IMR-90 (cell line): Measurements from ENCODE around the gene KCNMA1. TPM values are rescaled to one million over a fixed set of nuclear protein-coding genes. Genes with fewer than 3 reads are reported as not detected.

ENCODE experiments used
- ATAC-seq: fragments of 200-7000 bp; cut with Tn5 transposase; 2 replicates; pipeline ENCODE4 v1.9.1; 2020; ENCODE audit warnings: low read depth, mild to moderate bottlenecking, moderate library complexity
- BruUV-seq: library from RNA; stranded (reverse); fragments of 400-500 nt; replicated peaks from 2 replicates; lab custom pipeline; 2021; lab: Mats Ljungman, UMichigan
- CTCF ChIA-PET: fragments of 300-600 bp; formaldehyde crosslinking; extraction: SDS; loops from one replicate; lab custom pipeline; 2021; ENCODE audit warnings: antibody characterized with exemption; lab: Yijun Ruan, JAX
- POLR2A ChIA-PET: fragments of 300-600 bp; sonication (Branson Sonifier 250); formaldehyde crosslinking; loops from one replicate; lab custom pipeline; 2022; ENCODE audit warnings: antibody characterized with exemption; ENCODE audit not compliant: unreplicated experiment; lab: Charles Lee
- DNase-seq: peaks from one replicate; pipeline ENCODE4 v3.0.0; 2013
- H2AFZ ChIP-seq: replicated peaks from 2 replicates; pipeline ENCODE3; 2013; ENCODE audit warnings: low read length, mild to moderate bottlenecking; ENCODE audit not compliant: poor library complexity
- H2AK5ac ChIP-seq: 2 replicates; pipeline ENCODE4 v1.6.1; 2013; ENCODE audit warnings: low read depth, low read length, inconsistent platforms
- H2AK9ac ChIP-seq: replicated peaks from 2 replicates; pipeline ENCODE3; 2013; ENCODE audit warnings: mild to moderate bottlenecking, low read depth, low read length, moderate library complexity; ENCODE audit not compliant: poor library complexity
- H2BK120ac ChIP-seq: 2 replicates; pipeline ENCODE4 v1.6.1; 2013; ENCODE audit warnings: low read depth, low read length, inconsistent platforms
- H2BK15ac ChIP-seq: 3 replicates; pipeline ENCODE4 v1.6.1; 2013; ENCODE audit warnings: low read depth, low read length, inconsistent platforms
- H2BK20ac ChIP-seq: 2 replicates; pipeline ENCODE4 v1.6.1; 2013; ENCODE audit warnings: low read depth, mild to moderate bottlenecking, inconsistent platforms, low read length, moderate library complexity
- H2BK5ac ChIP-seq: 2 replicates; pipeline ENCODE4 v1.6.1; 2013; ENCODE audit warnings: mild to moderate bottlenecking, low read depth, low read length, inconsistent platforms; ENCODE audit not compliant: poor library complexity, severe bottlenecking
- H3K14ac ChIP-seq: replicated peaks from 2 replicates; pipeline ENCODE4 v1.6.1; 2013; ENCODE audit warnings: low read depth, low read length, inconsistent platforms
- H3K18ac ChIP-seq: 2 replicates; pipeline ENCODE4 v1.6.1; 2013; ENCODE audit warnings: low read depth, low read length, control low read depth
- H3K23ac ChIP-seq: 2 replicates; pipeline ENCODE4 v1.6.1; 2013; ENCODE audit warnings: low read depth, low read length, inconsistent platforms
- H3K27ac ChIP-seq: 2 replicates; pipeline ENCODE4 v1.5.1; 2013; ENCODE audit warnings: mild to moderate bottlenecking, control low read depth, low read length; ENCODE audit not compliant: insufficient read depth
- H3K27me3 ChIP-seq: 2 replicates; pipeline ENCODE4 v1.6.1; 2013; ENCODE audit warnings: low read length; ENCODE audit not compliant: control insufficient read depth, insufficient read depth
- H3K36me3 ChIP-seq: 2 replicates; pipeline ENCODE4 v1.6.1; 2013; ENCODE audit warnings: low read length, mixed read lengths; ENCODE audit not compliant: control insufficient read depth, insufficient read depth
- H3K4ac ChIP-seq: 2 replicates; pipeline ENCODE4 v1.6.1; 2013; ENCODE audit warnings: low read depth, low read length, inconsistent platforms
- H3K4me1 ChIP-seq: 2 replicates; pipeline ENCODE4 v1.6.1; 2013; ENCODE audit warnings: low read length, mixed read lengths; ENCODE audit not compliant: control insufficient read depth, insufficient read depth
- H3K4me2 ChIP-seq: 2 replicates; pipeline ENCODE4 v1.6.1; 2013; ENCODE audit warnings: low read depth, mild to moderate bottlenecking, control low read depth, low read length, moderate library complexity
- H3K4me3 ChIP-seq: 2 replicates; pipeline ENCODE4 v1.5.1; 2013; ENCODE audit warnings: low read depth, mild to moderate bottlenecking, control low read depth, low read length, moderate library complexity; ENCODE audit not compliant: insufficient read depth
- H3K56ac ChIP-seq: 2 replicates; pipeline ENCODE4 v1.6.1; 2013; ENCODE audit warnings: low read length, inconsistent platforms; ENCODE audit not compliant: insufficient read depth; ENCODE audit errors: extremely low read depth
- H3K79me1 ChIP-seq, 2 experiments: 2 replicates each; pipeline ENCODE4 v1.6.1; 2013; ENCODE audit warnings: low read length in 2 of 2, inconsistent platforms in 1 of 2, low read depth in 1 of 2
- H3K9ac ChIP-seq: 2 replicates; pipeline ENCODE4 v1.6.1; 2013; ENCODE audit warnings: low read depth, low read length, control low read depth
- H3K9me1 ChIP-seq: 2 replicates; pipeline ENCODE4 v1.6.1; 2013; ENCODE audit warnings: low read length, inconsistent platforms; ENCODE audit not compliant: insufficient read depth
- H3K9me3 ChIP-seq: 2 replicates; pipeline ENCODE4 v1.6.1; 2013; ENCODE audit warnings: low read length; ENCODE audit not compliant: control insufficient read depth, insufficient read depth
- H4K20me1 ChIP-seq: 2 replicates; pipeline ENCODE4 v1.6.1; 2013; ENCODE audit warnings: low read length, inconsistent platforms; ENCODE audit not compliant: insufficient read depth
- H4K5ac ChIP-seq: 2 replicates; pipeline ENCODE4 v1.6.1; 2013; ENCODE audit warnings: mild to moderate bottlenecking, low read depth, low read length, control low read depth
- H4K8ac ChIP-seq, 2 experiments: 2 replicates each; pipeline ENCODE4 v1.6.1; 2013; ENCODE audit warnings: low read depth in 2 of 2, low read length in 2 of 2, control low read depth in 1 of 2, inconsistent platforms in 1 of 2
- H4K91ac ChIP-seq: 2 replicates; pipeline ENCODE4 v1.6.1; 2013; ENCODE audit warnings: low read depth, low read length, inconsistent platforms; ENCODE audit not compliant: insufficient read depth
- FOS ChIP-seq: fragments of 150-350 bp; IDR thresholded peaks from 2 replicates; pipeline ENCODE4 v1.6.1; 2016; ENCODE audit warnings: low read depth, low read length
- MAFK ChIP-seq: IDR thresholded peaks from 2 replicates; pipeline ENCODE4 v1.6.1; 2012; ENCODE audit warnings: low read depth, low read length, improper control_type of control experiment
- MXI1 ChIP-seq: IDR thresholded peaks from 2 replicates; pipeline ENCODE4 v1.6.1; 2012; ENCODE audit warnings: low read depth, mild to moderate bottlenecking, low read length, moderate library complexity, borderline replicate concordance
- NFE2L2 ChIP-seq: fragments of 150-350 bp; IDR thresholded peaks from 2 replicates; pipeline ENCODE4 v1.6.1; 2016; ENCODE audit warnings: low read depth, mild to moderate bottlenecking, low read length
- POLR2A ChIP-seq: IDR thresholded peaks from 2 replicates; pipeline ENCODE4 v1.6.1; 2012; ENCODE audit warnings: mild to moderate bottlenecking, low read depth, low read length
- RCOR1 ChIP-seq: IDR thresholded peaks from 2 replicates; pipeline ENCODE4 v1.6.1; 2012; ENCODE audit warnings: mild to moderate bottlenecking, low read length, improper control_type of control experiment; ENCODE audit not compliant: insufficient replicate concordance
- RFX5 ChIP-seq: IDR thresholded peaks from 2 replicates; pipeline ENCODE4 v1.8.0; 2012; ENCODE audit warnings: low read depth, mild to moderate bottlenecking, low read length, moderate library complexity
- SMC3 ChIP-seq: fragments of 150-350 bp; IDR thresholded peaks from 2 replicates; pipeline ENCODE4 v1.6.1; 2016; ENCODE audit warnings: low read depth, mild to moderate bottlenecking, antibody characterized with exemption, low read length, moderate library complexity
- WGBS, 2 experiments: methylation state at CpG; one replicate each; pipeline versions ENCODE4 v1.1.5 to v1.1.7; 2013; ENCODE audit warnings: missing lambda C conversion rate in 2 of 2; ENCODE audit not compliant: insufficient read length in 1 of 2; ENCODE audit errors: extremely low coverage in 2 of 2; 5-methylcytosine and 5-hydroxymethylcytosine counted together
- dilution Hi-C: fragments of 300-500 bp; cut with HindIII; formaldehyde crosslinking; loops from one replicate; pipeline ENCODE4 v1.14.3; 2018; ENCODE audit warnings: low sequenced_read_pairs; ENCODE audit not compliant: unreplicated experiment
- in situ Hi-C: fragments of 300-500 bp; cut with MboI; formaldehyde crosslinking; loops from 3 replicates; pipeline ENCODE4 v1.14.3; 2019; ENCODE audit warnings: low sequenced_read_pairs, inconsistent platforms, mixed read lengths
- intact Hi-C: fragments of 100-400 bp; cut with micrococcal nuclease; formaldehyde crosslinking; loops from 2 replicates; pipeline ENCODE4 v1.10.0; 2022
- polyA plus RNA-seq, 3 experiments: library from polyadenylated mRNA; depleted of rRNA; stranded (reverse); fragments of >200 nt; gene quantifications; 2 replicates each; pipeline ENCODE4 v1.2.3, GENCODE V29; 2012; ENCODE audit warnings: low replicate concordance in 1 of 3
- total RNA-seq: library from RNA; depleted of rRNA; stranded (reverse); fragments of >200 nt; gene quantifications from 2 replicates; pipeline ENCODE4 v1.2.3, GENCODE V29; 2012
- TF ChIP-seq, protein P1 (sequence below): fragments of 150-350 bp; IDR thresholded peaks from 2 replicates; pipeline ENCODE4 v1.6.1; 2017; ENCODE audit warnings: mild to moderate bottlenecking, antibody characterized with exemption, low read length, low read depth

The KCNMA1 gene
- total and polyA plus RNA-seq, 2 of the 4 experiments (the other 2 are of a cell fraction): 25.6 to 29.6 TPM

DNA sequence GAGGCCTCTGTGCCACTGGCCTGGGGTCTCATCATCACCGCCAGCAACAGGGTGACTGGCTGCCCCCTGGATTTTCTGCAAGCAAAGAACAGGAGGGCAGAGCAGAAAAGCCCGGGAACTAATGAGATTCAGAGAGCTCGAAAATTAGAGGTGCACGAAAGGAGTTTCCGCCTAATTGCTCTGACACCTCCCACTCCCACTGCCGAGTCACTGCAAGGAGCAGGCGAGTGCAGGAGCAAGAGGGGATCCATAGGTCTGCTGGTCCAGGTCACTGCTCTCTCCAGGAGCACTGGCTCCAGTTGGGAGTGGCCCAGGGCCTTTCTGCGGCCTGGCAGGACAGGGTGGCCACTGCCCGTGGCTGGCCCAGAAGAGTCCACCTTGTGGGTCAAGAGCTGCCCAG is 276.2 kb downstream of the KCNMA1 start:
- Histone ChIP-seq H3K56ac (no peak overlapping the region), H2BK120ac (no peak overlapping the region), H3K9me3 (no peaks in the 10 kb centered on the region), H3K4ac (no peak overlapping the region), H3K27ac (no peak overlapping the region), H4K20me1 (no peaks in the 10 kb centered on the region), H3K4me2 (no peak overlapping the region), H3K36me3 (no peaks in the 10 kb centered on the region), H4K91ac (no peak overlapping the region), H4K5ac (no peak overlapping the region), H2AFZ (no peak overlapping the region), H3K14ac (no peak overlapping the region), H2BK15ac (no peak overlapping the region), H2AK9ac (no peak overlapping the region), H2BK5ac (no peak overlapping the region), H3K18ac (no peak overlapping the region), H3K27me3 (no peaks in the 10 kb centered on the region), H3K4me1 (peaks cover 10% of the 10 kb centered on the region), H2BK20ac (no peak overlapping the region), H3K4me3 (no peak overlapping the region), H3K9me1 (peaks cover 18% of the 10 kb centered on the region), H3K9ac (no peak overlapping the region), H3K23ac (no peak overlapping the region), H3K79me1 (peaks cover 0 to 13% of the 10 kb centered on the region in 2 experiments; a peak in 3 of 4 replicates), H2AK5ac (no peak overlapping the region; the same call in 1 of the 2 replicates), H4K8ac (no peak overlapping the region)
- ATAC-seq (no peak), DNase-seq (no peak)
- TF ChIP-seq, protein P1, sequence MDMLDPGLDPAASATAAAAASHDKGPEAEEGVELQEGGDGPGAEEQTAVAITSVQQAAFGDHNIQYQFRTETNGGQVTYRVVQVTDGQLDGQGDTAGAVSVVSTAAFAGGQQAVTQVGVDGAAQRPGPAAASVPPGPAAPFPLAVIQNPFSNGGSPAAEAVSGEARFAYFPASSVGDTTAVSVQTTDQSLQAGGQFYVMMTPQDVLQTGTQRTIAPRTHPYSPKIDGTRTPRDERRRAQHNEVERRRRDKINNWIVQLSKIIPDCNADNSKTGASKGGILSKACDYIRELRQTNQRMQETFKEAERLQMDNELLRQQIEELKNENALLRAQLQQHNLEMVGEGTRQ: no peak
- TF ChIP-seq NFE2L2: no peak
- TF ChIP-seq SMC3: no peak
- no peak for TF ChIP-seq MXI1
- TF ChIP-seq POLR2A: no peak
- TF ChIP-seq MAFK: no peak
- TF ChIP-seq RCOR1: no peak
- TF ChIP-seq RFX5: no peak
- TF ChIP-seq FOS: no peak
- dilution Hi-C loops: no loop called here
- WGBS, 2 experiments: 97% methylated on average over 5 of the region's 9 CpGs; no CpG with 5 or more reads in 1 of the 2 experiments
- in situ Hi-C loops: no loop called here
- CTCF ChIA-PET: no interaction called here
- intact Hi-C loops: no loop called here
- POLR2A ChIA-PET: no interaction called here
- no TSS peak for BruUV-seq
